Measurements from ENCODE around the gene KIRREL3.

Gene KIRREL3

GRCh38 chr11:126607776-126608541 lies 392.6 kb downstream of the KIRREL3 start:
- H3K4me3 ChIP-seq (ENCODE audit: low read depth, low read length): no peak overlapping the region
- TF ChIP-seq CTCF (IDR thresholded peaks at IDR 0.05; ENCODE audit: borderline replicate concordance, insufficient read depth, low read depth, low read length): no peak

GRCh38 chr11:126607374-126607773 lies 393.2 kb downstream of the KIRREL3 start:
- TF ChIP-seq CTCF (IDR thresholded peaks at IDR 0.05; ENCODE audit: borderline replicate concordance, insufficient read depth, low read depth, low read length): peak; percentile 71; the same call in 1 of the 2 replicates
- H3K4me3 ChIP-seq (ENCODE audit: low read depth, low read length): no peak overlapping the region

GRCh38 chr11:126606484-126606883 lies 394.1 kb downstream of the KIRREL3 start:
- no peak overlapping the region for H3K4me3 ChIP-seq (ENCODE audit: low read depth, low read length)
- no peak for TF ChIP-seq CTCF (IDR thresholded peaks at IDR 0.05; ENCODE audit: borderline replicate concordance, insufficient read depth, low read depth, low read length)

- no peak overlapping the region for H3K4me3 ChIP-seq (ENCODE audit: low read depth, low read length)
- no peak for TF ChIP-seq CTCF (IDR thresholded peaks at IDR 0.05; ENCODE audit: borderline replicate concordance, insufficient read depth, low read depth, low read length)
Measured at GRCh38 chr11:126604461-126604860, 396.1 kb downstream of the KIRREL3 start.

- no peak overlapping the region for H3K4me3 ChIP-seq (ENCODE audit: low read depth, low read length)
- TF ChIP-seq CTCF (IDR thresholded peaks at IDR 0.05; ENCODE audit: borderline replicate concordance, insufficient read depth, low read depth, low read length): no peak
Measured at GRCh38 chr11:126603486-126603885, 397.1 kb downstream of the KIRREL3 start.

GRCh38 chr11:126602993-126603392 lies 397.6 kb downstream of the KIRREL3 start:
- no peak for TF ChIP-seq CTCF (IDR thresholded peaks at IDR 0.05; ENCODE audit: borderline replicate concordance, insufficient read depth, low read depth, low read length)
- no peak overlapping the region for H3K4me3 ChIP-seq (ENCODE audit: low read depth, low read length)

- TF ChIP-seq CTCF (IDR thresholded peaks at IDR 0.05; ENCODE audit: borderline replicate concordance, insufficient read depth, low read depth, low read length): no peak
- H3K4me3 ChIP-seq (ENCODE audit: low read depth, low read length): no peak overlapping the region
Measured at GRCh38 chr11:126602349-126602940, 398.1 kb downstream of the KIRREL3 start.

Measured in GM12875 (cell line).